ENCODE data around the gene ERFE.

ERFE gene

GRCh38 chr2:238140040-238140439 is 18.7 kb upstream of the ERFE start:
- no peak for DNase-seq

GRCh38 chr2:238140721-238141540 is 17.8 kb upstream of the ERFE start:
- DNase-seq = no peak

- no peak for DNase-seq
Observed at GRCh38 chr2:238141541-238142318, 17.0 kb upstream of the ERFE start.

DNA sequence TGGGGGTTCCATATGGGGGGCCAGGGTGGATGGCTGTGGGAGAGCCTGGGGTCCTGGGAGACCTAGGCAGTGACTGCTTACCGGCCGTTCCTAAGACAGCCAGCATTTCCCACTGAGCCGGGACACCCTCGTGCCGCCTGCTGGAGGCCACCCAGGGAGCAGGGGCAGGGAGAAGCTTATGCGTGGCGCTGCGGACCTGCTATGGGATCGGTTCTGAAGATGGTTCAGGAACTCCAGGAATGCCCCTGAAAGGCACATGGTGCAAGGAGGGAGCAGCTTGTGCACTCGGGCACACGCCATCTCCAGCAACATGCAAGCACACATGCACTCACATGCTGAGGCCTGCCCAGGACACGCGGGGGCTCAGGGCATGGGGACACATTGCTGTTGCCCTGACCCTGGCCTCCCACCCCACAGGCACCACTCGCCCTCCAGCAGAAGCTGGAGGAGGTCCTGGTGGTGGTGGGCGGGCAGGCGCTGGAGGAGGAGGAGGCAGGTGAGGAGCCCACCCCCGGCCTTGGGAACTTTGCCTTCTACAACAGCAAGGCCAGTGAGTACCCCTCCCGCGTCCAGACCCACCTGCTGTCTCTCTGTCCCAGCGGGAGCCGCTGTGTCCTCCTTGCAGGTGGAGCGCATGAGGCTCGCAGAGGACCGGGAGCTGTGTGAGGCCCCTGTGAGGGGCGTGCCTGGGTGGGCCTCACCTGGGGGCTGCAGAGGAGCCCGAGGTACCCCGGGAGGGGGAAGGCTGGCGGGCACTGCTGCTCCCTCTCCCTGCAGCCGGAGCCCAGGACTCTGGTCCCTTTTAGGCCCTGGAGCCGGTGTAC is 16.2 kb upstream of the ERFE start:
- no peak for DNase-seq

GRCh38 chr2:238143239-238143951 is 15.4 kb upstream of the ERFE start:
- no peak for DNase-seq

GRCh38 chr2:238144262-238144661 is 14.5 kb upstream of the ERFE start:
- no peak for DNase-seq

DNA sequence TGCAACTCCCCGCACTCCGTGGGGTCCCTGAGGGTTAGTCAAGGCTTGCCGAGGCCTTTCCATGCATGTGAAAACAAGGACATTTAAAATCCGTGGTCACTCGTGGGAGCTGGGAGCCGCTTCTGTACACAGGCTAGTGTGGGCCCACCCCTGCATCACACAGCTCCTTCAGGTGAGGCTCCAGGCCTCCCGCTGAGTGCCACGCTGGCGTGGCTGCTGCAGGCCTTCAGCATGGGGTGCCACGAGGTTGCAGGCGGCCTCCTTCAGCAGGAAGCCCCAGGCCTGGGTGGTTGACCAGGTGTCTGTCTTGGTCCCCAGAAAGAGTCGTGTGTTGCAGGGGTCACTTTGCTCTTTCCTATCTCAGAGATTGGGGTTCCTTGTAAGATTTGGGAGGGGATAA is 13.7 kb upstream of the ERFE start:
- no peak for DNase-seq

DNA sequence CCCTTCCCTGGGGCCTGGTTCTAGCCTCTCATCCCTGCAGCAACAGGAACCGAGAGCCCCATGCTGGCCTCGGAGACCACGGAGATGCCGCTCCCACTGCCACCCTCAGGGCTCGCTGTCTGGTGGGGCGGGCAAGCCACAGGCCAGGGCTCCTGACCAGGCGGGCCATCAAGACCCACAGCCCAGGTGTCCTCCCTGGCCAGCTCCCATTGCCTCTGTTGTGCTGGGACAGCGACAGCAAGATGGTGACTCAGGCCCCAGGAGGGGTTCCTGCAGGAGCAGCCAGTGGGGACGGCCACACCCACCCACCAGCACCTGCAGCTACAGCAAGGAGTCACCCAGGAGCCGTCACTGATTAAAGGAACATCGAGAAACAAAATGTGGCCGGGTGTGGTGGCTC is 12.9 kb upstream of the ERFE start:
- DNase-seq = no peak

DNA sequence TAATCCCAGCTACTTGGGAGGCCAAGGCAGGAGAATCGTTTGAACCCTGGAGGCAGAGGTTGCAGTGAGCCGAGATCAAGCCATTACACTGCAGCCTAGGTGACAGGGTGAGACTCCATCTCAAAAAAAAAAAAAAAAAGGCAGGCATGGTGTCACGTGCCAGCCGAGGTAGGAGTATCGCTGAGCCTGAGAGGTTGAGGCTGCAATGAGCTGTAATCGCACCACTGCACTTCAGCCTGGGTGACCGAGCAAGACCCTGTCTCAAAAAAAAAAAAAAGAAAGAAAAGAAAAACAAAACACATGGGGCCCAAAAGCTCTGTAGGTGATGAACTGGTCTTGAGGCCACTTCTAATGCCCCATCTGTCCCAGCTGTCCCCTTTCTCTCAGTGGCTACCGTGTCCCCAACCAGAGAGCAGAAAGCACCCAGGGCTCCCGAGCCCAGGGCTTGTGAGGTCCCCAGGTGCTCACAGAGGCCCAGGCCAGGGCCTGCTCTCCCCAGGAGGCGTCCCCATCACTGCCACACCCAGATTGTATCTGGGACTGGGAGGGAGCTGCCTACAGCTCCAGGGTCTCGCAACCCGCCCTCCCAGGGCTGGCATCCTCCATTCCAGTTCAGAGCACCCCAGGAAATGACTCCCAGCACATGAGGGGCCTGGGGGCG is 11.8 kb upstream of the ERFE start:
- DNase-seq = no peak

GRCh38 chr2:238148981-238149380 is 9.8 kb upstream of the ERFE start:
- DNase-seq = no peak

DNA sequence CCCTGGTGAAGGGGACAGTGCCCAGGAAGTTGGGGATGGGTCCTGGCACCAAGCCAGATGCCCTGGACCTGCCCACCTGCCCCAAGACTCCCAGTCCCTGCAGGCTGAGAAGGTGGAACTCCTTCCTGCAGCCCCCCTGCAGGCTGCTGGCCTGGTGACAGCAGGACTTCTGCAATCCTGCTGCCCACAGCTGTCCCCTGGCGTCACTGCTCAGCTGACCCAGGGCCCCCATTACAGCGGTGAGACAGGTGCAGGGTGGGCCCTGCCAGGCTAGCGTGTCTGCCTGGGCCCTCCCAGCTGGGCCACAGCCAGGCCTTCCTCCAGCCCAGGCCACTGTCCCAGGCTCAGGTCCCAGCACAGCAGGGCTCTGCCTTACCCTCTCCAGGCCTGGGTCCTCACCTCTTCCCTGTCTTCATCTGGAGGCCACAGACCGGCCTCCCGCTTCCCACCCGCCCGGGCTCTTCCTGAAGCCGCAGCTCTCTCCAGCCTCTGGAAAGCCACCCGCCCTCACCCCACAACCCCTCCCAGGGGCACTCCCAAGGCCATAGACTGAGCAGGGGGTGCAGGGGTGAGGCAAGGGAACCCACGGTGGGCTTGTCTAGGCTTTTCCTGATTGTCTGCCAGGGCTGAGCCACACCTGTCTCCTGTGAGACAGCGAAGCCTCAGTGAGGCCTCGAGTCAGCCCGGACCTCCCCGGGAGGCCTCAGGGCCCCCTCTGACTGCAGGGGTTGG is 8.8 kb upstream of the ERFE start:
- DNase-seq = no peak

DNA sequence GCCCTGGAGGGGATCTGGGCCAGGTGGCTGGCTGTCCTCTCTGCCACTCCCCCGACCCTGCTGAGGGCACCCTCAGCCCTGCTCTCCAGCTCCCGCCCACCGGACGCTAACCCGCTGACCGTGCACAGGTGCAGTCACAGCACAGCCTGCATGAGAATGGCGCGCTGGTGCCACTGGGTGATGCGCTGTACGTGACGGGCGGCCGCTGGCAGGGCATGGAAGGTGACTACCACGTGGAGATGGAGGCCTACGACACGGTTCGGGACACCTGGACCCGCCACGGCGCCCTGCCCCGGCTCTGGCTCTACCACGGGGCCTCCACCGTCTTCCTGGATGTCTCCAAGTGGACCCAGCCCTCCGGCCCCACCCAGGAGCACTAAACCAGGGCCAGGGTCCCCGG is 8.1 kb upstream of the ERFE start:
- DNase-seq = no peak

DNA sequence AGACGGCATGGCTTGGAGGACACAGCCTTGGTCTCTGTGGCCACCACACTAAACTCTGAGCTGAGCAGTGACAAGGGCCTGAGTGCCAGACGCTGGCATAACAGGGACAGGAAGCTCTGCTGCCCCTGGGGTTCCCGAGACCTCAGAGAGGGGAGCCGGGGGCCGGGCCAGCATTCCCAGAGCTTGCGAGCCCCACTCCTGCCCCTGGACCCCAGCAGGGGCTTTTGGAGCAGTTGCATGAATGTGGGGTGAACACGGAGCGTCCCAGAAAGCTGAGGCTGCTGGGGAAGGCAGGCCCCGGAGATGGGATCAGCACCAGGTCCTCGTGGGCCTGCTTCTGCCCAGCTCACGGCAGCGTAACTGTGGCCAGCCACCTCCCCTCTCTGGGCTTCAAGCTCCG is 7.6 kb upstream of the ERFE start:
- DNase-seq = no peak

DNA sequence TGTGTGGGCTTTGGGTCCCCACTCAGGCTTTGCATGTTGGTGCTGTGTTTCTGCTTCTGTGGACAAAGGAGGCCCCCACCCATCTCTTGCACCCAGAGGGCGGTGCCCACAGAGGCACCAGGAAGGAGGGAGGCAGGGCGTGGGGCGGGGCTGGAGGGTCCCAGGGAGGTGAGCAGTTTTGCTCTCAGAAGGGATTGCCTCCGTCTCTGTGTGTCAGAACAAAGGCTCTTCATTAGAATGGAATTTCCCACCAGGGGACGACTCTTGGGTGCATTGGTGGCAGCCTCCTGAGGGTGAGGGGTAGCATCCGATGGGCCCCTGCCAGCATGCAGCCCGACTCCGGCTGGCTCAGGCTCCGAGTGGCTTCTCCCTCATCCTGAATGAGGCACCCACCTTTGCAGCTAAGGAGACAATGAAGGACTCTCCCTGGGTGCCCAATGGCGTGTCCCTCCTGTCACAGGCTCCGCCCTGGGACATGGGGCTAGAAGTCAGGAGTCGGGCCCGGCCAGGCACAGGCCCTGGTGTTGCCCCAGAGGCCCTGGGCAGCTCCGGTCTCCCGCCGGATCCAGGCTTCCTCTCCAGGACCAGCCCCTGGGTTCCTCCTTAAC is 7.0 kb upstream of the ERFE start:
- no peak for DNase-seq

GRCh38 chr2:238152771-238153688 is 5.7 kb upstream of the ERFE start:
- no peak for DNase-seq

- DNase-seq = no peak
Observed at GRCh38 chr2:238154570-238154969, 4.2 kb upstream of the ERFE start.

GRCh38 chr2:238155051-238155760 is 3.6 kb upstream of the ERFE start:
- no peak for DNase-seq

- no peak for DNase-seq
Observed at GRCh38 chr2:238155761-238156694, 2.7 kb upstream of the ERFE start.

Data from activated gamma-delta T cell treated with Interleukin-2 at 50 U/mL for 16 hours (primary cell).